ENCODE results near the gene RNF13.

RNF13 gene

DNA sequence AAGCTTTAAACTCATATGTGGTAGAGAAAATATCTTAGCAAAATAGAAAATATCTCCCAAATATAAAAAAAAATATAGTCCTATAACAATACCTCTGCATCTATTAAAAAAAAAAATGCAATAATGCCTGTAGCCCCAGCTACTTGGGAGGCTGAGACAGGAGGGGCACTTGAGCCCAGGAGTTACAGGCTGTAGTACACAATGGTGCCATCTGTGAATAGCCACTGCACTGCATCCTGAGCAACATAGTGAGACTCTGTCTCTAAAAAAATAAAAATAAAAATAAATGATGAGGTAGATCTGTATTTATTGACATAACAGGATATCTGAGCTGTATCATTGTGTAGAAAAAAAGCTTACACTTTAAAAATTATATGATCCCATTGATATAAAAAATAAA, 87.3 kb downstream of the RNF13 start:
- H3K36me3 ChIP-seq, result no peaks in the 10 kb centered on the region

GRCh38 chr3:149901770-149902169, 88.8 kb downstream of the RNF13 start:
- TF ChIP-seq, protein P1, sequence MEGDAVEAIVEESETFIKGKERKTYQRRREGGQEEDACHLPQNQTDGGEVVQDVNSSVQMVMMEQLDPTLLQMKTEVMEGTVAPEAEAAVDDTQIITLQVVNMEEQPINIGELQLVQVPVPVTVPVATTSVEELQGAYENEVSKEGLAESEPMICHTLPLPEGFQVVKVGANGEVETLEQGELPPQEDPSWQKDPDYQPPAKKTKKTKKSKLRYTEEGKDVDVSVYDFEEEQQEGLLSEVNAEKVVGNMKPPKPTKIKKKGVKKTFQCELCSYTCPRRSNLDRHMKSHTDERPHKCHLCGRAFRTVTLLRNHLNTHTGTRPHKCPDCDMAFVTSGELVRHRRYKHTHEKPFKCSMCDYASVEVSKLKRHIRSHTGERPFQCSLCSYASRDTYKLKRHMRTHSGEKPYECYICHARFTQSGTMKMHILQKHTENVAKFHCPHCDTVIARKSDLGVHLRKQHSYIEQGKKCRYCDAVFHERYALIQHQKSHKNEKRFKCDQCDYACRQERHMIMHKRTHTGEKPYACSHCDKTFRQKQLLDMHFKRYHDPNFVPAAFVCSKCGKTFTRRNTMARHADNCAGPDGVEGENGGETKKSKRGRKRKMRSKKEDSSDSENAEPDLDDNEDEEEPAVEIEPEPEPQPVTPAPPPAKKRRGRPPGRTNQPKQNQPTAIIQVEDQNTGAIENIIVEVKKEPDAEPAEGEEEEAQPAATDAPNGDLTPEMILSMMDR (IDR thresholded peaks at IDR 0.05; ENCODE audit: low read depth, low read length), result no peak
- no peak for DNase-seq

More for the DNA sequence above, 87.3 kb downstream of the RNF13 start:
- TF ChIP-seq, protein P1 (IDR thresholded peaks at IDR 0.05; ENCODE audit: low read depth, low read length), result 0 out of 2 replicates have a peak, but pooled peaks have one; percentile 13
- no peak for DNase-seq
- H3K4me3 ChIP-seq (ENCODE audit: low read depth, low read length), result no peak overlapping the region
- H3K27me3 ChIP-seq, result no peaks in the 10 kb centered on the region
- H3K4me1 ChIP-seq, result peaks cover 21% of the 10 kb centered on the region
- H3K9me3 ChIP-seq, result no peaks in the 10 kb centered on the region

GRCh38 chr3:149902498-149903139, 89.6 kb downstream of the RNF13 start:
- Histone ChIP-seq H3K4me3 (ENCODE audit: low read depth, low read length) (peak overlapping the region; percentile 36), H3K36me3 (no peaks in the 10 kb centered on the region), H3K27me3 (no peaks in the 10 kb centered on the region), H3K4me1 (peaks cover 21% of the 10 kb centered on the region), H3K9me3 (no peaks in the 10 kb centered on the region)
- TF ChIP-seq, protein P1 (IDR thresholded peaks at IDR 0.05; ENCODE audit: low read depth, low read length), result peak; percentile 37
- no peak for DNase-seq

More at GRCh38 chr3:149901770-149902169, 88.8 kb downstream of the RNF13 start:
- no peaks in the 10 kb centered on the region for H3K36me3 ChIP-seq
- peaks cover 21% of the 10 kb centered on the region for H3K4me1 ChIP-seq
- no peaks in the 10 kb centered on the region for H3K9me3 ChIP-seq
- H3K27me3 ChIP-seq, result no peaks in the 10 kb centered on the region
- 0 out of 2 replicates have a peak overlapping the region, but pooled peaks have one; percentile 6 for H3K4me3 ChIP-seq (ENCODE audit: low read depth, low read length)

- Histone ChIP-seq H3K36me3 (no peaks in the 10 kb centered on the region), H3K9me3 (no peaks in the 10 kb centered on the region), H3K27me3 (no peaks in the 10 kb centered on the region), H3K4me1 (peaks cover 32% of the 10 kb centered on the region), H3K4me3 (ENCODE audit: low read depth, low read length) (no peak overlapping the region)
- TF ChIP-seq, protein P1 (IDR thresholded peaks at IDR 0.05; ENCODE audit: low read depth, low read length), result no peak
- no peak for DNase-seq
Measured at GRCh38 chr3:149906036-149906435, 93.0 kb downstream of the RNF13 start.

- no peak for DNase-seq
- Histone ChIP-seq H3K36me3 (no peaks in the 10 kb centered on the region; the same call in 1 of the 2 replicates), H3K27me3 (no peaks in the 10 kb centered on the region), H3K9me3 (no peaks in the 10 kb centered on the region), H3K4me3 (ENCODE audit: low read depth, low read length) (no peak overlapping the region), H3K4me1 (peaks cover 29% of the 10 kb centered on the region)
- TF ChIP-seq, protein P1 (IDR thresholded peaks at IDR 0.05; ENCODE audit: low read depth, low read length), result no peak
Measured at GRCh38 chr3:149908424-149908957, 95.5 kb downstream of the RNF13 start.

- peak; percentile 15 for DNase-seq
- peaks cover 23% of the 10 kb centered on the region for H3K4me1 ChIP-seq
- no peaks in the 10 kb centered on the region for H3K27me3 ChIP-seq
- H3K9me3 ChIP-seq, result no peaks in the 10 kb centered on the region
- TF ChIP-seq, protein P1 (IDR thresholded peaks at IDR 0.05; ENCODE audit: low read depth, low read length), result no peak
- no peak overlapping the region for H3K4me3 ChIP-seq (ENCODE audit: low read depth, low read length)
- H3K36me3 ChIP-seq, result no peaks in the 10 kb centered on the region; the same call in 1 of the 2 replicates
Measured at GRCh38 chr3:149909923-149910322, 96.9 kb downstream of the RNF13 start.

All from BE2C (cell line).